GM19238 (cell line): ENCODE results near the gene KAZN.

Experiments
- DNase-seq: peaks from one replicate; pipeline ENCODE4 v3.0.0; 2011; ENCODE audit warnings: low spot score; ENCODE audit not compliant: insufficient read length

KAZN gene

GRCh38 chr1:14790982-14791381 is 192.5 kb downstream of the KAZN start:
- no peak for DNase-seq

- DNase-seq, result no peak
Measured at GRCh38 chr1:14791654-14792053, 193.2 kb downstream of the KAZN start.

GRCh38 chr1:14794136-14794768 is 195.8 kb downstream of the KAZN start:
- no peak for DNase-seq

- no peak for DNase-seq
Measured at GRCh38 chr1:14794906-14795305, 196.4 kb downstream of the KAZN start.

- no peak for DNase-seq
Measured at GRCh38 chr1:14795589-14795988, 197.1 kb downstream of the KAZN start.

- DNase-seq, result no peak
Measured at GRCh38 chr1:14800014-14800413, 201.5 kb downstream of the KAZN start.

- DNase-seq, result no peak
Measured at GRCh38 chr1:14800500-14801076, 202.1 kb downstream of the KAZN start.

- no peak for DNase-seq
Measured at GRCh38 chr1:14803002-14803789, 204.7 kb downstream of the KAZN start.

- DNase-seq, result no peak
Measured at GRCh38 chr1:14804626-14805025, 206.1 kb downstream of the KAZN start.

GRCh38 chr1:14806772-14807171 is 208.3 kb downstream of the KAZN start:
- no peak for DNase-seq

GRCh38 chr1:14808768-14809167 is 210.3 kb downstream of the KAZN start:
- no peak for DNase-seq

- no peak for DNase-seq
Measured at GRCh38 chr1:14809191-14809981, 210.9 kb downstream of the KAZN start.

GRCh38 chr1:14810595-14811361 is 212.3 kb downstream of the KAZN start:
- no peak for DNase-seq

- DNase-seq, result no peak
Measured at GRCh38 chr1:14811573-14811972, 213.1 kb downstream of the KAZN start.

- DNase-seq, result no peak
Measured at GRCh38 chr1:14812189-14812588, 213.7 kb downstream of the KAZN start.

GRCh38 chr1:14815175-14815877 is 216.8 kb downstream of the KAZN start:
- DNase-seq, result no peak

- DNase-seq, result no peak
Measured at GRCh38 chr1:14817223-14818170, 219.0 kb downstream of the KAZN start.

- DNase-seq, result no peak
Measured at GRCh38 chr1:14820295-14821085, 222.0 kb downstream of the KAZN start.

- DNase-seq, result no peak
Measured at GRCh38 chr1:14822493-14822892, 224.0 kb downstream of the KAZN start.
